HG02970 (cell line): ENCODE data around the gene FAT4.
A peak's percentile ranks its signal among the peaks of the same experiment; 100 is the strongest.

Experiments used
- ATAC-seq: cut with Tn5 transposase; IDR thresholded peaks from one replicate; pipeline ENCODE4 v1.9.1; 2021; ENCODE audit warnings: mild to moderate bottlenecking, moderate library complexity, moderate number of reproducible peaks; ENCODE audit not compliant: unreplicated experiment, low FRiP score

FAT4 gene

GRCh38 chr4:125314676-125315575, at the start of gene FAT4:
TSS of gene FAT4 (plus strand) at chr4:125314955. CDS start at chr4:125316412, 1,457 bp downstream.
- peak; percentile 58 for ATAC-seq

DNA sequence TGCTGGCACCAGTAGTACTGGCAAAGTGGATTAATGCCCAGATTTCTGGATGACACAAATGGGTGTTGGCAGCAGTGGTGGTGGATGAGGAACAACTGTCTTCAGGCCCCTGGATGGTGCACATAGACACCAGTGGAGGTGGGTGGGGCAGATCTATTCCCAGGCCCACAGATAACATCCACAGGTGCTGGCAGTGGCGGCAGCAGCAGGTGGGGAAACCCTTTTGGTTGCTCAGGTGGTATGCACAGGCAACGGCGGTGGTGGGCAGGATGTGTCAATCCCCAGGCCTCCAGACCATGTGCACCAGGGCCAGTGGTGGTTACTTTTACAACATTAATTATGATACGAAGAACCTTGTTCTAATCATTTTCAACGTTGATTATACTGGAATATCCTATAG, 48.9 kb upstream of the FAT4 start:
- ATAC-seq: no peak

DNA sequence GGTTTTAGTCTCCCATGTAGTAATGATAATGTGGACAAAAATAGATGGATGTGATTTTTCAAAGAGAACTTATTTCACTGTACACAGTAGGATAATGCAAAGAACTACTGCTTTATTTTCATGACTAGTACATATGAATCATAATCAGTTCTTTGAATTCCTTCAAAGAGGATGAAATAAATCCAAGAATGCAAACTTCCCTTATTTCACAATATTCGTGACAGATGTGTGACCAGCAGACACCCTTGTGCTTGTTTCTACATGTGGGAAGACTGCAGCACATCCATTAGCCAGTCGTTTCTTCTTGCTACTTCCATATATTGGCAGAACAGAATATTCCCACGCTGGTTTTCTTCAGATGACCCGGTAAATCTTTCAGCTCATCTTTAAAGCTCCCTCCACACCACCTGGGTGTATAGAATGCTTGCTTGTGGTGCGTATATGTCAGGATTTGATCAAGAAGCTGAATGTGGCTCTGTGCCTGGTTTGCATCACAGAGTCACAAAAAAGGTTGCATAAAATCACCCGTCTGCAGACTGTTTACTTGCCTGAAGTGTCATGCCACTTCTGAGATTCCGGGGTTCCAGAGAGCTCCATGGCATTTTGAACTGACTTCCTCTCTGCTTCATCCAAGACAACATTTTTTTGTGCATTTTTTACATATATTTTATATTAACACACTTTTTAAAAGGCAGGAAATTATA, 47.7 kb upstream of the FAT4 start:
- ATAC-seq: no peak

DNA sequence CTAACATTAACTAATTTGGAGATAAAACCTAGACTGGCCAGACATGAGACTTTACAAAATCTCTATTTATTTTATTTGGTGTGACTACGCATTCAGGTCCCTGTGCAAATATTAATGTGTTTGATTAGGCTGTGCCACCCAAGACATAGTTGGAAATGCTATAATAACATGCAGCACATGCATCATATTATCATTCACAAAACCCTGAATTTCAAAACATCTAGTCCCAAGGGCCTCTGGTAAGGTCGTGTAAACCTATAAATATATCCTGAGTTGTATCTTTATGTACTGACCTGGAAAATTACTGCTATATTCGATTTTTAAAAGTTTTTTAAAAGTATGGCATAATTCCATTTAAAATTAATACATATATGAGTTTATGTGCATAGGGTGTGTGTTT, 47.1 kb upstream of the FAT4 start:
- no peak for ATAC-seq

DNA sequence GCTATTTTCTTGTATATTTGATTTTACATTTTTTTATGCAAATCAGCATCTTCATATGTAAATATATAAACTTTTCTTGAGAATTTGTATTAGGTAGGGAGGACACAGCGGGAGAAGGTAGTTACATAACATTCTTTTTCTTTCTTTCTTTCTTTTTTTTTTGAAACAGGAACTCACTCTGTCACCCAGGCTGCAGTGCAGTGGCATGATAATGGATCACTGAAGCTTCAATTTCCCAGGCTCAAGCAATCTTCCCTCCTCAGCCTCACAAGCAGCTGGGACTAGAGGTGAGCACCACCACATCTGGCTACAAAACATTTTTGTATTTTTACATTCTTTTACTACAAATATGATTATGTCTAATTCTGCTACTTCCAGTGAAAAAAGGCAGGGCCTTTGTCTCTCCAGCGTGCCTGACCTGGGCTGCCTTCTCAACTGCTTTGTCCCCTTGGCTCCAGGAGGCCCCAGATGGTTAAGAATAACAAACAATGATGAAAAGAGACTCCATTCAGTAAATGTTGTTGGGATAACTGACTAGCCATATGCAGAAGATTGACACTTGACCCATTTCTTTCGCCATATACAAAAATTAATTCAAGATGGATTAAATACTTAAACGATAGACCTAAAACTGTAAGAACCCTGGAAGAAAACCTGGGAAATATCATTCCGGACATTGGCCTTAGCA, 46.5 kb upstream of the FAT4 start:
- no peak for ATAC-seq

DNA sequence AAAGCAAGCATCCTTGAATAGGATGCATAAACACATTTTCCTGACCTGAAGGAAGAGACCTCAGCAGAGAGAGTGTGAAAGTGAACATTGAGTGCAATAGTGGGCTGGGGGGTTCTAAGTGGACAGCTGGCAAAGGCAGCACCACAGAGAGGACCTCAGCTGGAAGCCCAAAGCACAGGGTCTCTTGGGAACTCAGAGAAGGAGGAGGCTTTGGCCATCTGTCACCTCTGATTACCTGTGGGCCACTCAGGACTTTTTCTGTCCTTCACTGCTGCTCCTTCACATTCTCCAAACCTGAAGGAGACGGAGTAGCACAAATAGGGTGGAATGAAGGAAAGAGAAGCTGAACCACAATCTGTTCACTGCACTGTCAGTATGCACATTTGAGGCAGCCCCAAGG, 37.9 kb upstream of the FAT4 start:
- ATAC-seq: no peak

DNA sequence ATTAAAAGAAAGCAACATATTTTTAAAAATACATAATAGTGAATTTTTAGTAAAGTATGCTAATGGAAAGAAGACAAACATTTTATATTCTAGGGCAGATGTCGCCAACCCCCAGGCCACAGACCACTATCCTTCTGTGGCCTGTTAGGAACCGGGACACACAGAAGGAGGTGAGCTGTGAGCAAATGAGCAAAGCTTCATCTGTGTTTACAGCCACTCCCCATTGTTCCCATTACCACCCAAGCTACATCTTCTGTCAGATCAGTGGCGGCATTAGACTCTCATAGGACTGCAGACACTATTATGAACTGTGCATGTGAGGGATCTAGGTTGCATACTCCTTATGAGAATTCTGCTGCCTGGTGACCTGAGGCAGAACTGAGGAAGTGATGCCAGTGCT, 37.0 kb upstream of the FAT4 start:
- no peak for ATAC-seq

GRCh38 chr4:125280892-125281403, 33.8 kb upstream of the FAT4 start:
- ATAC-seq: no peak

DNA sequence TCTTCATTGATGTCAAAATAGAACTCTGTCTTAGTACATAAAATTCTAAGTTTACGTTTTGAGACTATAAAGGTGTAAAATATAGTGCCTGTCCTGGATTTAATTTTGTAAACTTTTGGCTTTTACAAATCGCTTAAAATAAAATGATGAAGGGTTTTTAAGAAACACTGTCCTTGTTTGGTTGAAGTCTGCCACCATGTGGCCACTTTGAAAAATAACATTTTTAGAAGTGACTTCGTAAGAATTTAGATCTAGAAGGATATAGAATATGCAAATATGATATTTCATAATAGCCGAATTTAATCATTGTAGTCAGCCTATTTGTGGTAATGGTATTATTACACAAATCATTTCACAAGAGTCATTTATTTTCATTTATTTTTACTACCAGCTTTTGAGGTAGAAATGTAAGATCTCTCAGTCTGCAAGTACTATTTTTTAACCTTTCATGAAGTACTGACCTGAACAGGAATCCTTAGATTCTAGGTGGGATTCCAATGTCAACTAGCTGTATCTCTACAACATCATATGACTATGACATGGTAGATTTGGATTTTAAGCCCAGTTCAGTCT, 31.0 kb upstream of the FAT4 start:
- peak; percentile 52 for ATAC-seq

DNA sequence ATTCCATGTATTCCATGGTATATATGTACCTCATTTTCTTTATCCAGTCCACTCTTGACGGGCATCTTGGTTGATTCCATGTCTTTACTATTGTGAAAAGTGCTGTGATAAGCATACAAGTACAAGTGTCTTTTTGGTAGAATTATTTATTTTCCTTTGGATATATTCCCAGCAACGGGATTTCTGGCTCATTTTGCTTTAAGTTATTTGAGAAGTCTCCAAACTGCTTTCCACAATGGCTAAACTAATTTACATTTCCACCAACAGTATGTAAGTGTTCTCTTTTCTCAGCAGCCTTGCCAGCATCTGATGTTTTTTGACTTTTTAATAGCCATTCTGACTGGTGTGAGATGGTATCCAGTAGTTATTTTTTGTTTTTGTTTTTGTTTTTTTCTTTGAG, 17.6 kb upstream of the FAT4 start:
- ATAC-seq: no peak

DNA sequence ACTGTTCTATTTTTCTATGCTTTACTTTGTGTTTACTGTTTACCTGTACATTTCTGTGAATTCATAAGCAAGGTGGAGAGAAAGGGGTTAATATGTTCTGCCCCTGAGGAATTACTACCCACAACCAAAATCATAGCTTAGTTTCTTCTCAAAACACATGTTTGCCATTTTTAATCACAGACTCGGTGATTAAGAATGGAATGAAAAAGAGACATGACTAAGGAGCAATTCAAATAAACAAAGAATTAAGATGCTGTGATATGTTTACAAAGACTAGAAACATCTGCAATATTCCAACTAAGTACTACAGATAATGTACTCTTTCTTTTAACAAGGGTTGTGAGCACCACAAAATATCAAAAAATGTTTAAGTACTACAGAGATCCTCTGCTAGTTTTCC, 11.7 kb upstream of the FAT4 start:
- ATAC-seq: no peak

GRCh38 chr4:125303821-125304220, 10.9 kb upstream of the FAT4 start:
- no peak for ATAC-seq

GRCh38 chr4:125306112-125306511, 8.6 kb upstream of the FAT4 start:
- ATAC-seq: no peak

GRCh38 chr4:125306533-125306932, 8.2 kb upstream of the FAT4 start:
- no peak for ATAC-seq

GRCh38 chr4:125311503-125311902, 3.3 kb upstream of the FAT4 start:
- no peak for ATAC-seq

- ATAC-seq: peak; percentile 42
These were observed 1.3 kb upstream of the FAT4 start for GRCh38 chr4:125313497-125313896.

GRCh38 chr4:125313989-125314667, 627 bp upstream of the FAT4 start:
- ATAC-seq: no peak

GRCh38 chr4:125315576-125316400, 1.0 kb downstream of the FAT4 start:
- ATAC-seq: no peak

GRCh38 chr4:125316401-125316790, 1.6 kb downstream of the FAT4 start:
- no peak for ATAC-seq
